ENCODE data around the gene APOLD1. TPM values are rescaled to one million over a fixed set of nuclear protein-coding genes. Genes with fewer than 3 reads are reported as not detected.
"Not testable (repeated sequence)": the region's sequence is repeated elsewhere in the genome, so short reads cannot be mapped to it uniquely, and the experiment has no call there.

The APOLD1 gene
- total RNA-seq, 1 donor from 2014 or later = 35.9 TPM

DNA sequence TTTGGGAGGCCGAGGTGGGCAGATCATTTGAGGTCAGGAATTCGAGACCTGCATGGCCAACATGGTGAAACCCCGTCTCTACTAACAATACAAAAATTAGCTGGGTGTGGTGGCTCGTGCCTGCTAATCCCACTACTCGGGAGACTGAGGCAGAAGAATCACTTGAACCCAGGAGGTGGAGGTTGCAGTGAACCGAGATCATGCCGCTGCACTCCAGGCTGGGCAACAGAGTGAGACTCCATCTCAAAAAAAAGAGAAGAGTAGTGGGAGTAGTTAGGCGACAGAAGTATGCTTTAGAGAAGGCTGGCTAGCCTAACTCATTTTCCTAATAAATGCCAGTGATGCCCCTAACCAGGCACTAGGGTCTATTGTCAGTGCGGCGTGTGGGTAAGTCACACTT is 54.0 kb downstream of the APOLD1 start:
- DNase-seq (ENCODE audit: low spot score) = not testable (repeated sequence)

DNA sequence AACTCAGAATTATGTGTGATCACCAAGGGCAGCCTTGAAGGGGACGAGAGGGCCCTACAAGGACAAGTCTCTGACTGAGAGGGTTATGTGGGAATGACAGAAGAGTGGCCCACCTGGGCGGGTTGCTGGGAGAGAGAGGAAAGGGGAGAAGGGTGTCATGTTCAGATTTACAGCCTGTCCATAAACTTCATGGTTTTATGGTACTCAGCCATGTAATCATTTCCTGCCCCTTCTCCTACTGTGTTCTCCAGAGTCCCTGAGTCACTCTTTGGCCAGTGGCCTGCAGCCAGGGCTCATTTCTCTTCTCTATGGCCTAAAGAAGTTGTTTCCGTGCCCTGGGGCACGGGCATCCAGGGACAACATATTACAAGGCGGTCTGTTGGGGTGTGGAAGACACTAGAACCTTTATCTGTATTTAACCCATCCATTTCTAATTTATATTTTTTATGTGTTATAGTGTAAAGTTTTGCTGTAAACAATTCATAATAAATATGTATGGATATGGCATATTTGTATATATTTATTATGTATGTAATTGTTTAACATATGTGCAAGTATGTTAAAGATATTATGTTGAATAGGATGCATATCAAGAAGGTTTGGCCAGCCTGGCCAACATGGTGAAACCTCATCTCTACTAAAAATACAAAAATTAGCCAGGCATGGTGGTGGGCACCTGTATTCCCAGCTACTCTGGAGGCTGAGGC is 54.6 kb downstream of the APOLD1 start:
- DNase-seq (ENCODE audit: low spot score) = peak; percentile 69

DNA sequence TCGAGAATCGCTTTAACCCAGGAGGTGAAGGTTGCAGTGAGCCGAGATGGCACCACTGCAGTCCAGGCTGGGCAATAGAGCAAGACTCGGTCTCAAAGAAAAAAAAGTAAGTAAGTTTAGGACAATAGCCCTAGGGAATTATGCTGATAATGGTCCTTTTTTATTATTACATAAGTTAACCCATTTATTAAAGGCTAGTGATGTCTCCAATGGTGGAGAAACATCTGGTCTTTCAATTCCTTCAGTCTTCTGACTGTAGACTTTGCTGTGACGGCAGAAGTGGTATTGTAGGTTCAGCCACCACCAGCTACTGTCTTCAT is 55.1 kb downstream of the APOLD1 start:
- no peak for DNase-seq (ENCODE audit: low spot score)

Other genes with a start within 250 kb of the APOLD1 start
- 77.0 TPM for gene DUSP16, start 222.8 kb upstream of the APOLD1 start, total RNA-seq
- gene CREBL2, start 173.8 kb upstream of the APOLD1 start, total RNA-seq = 26.6 TPM
- not detected for gene GPR19, start 89.5 kb upstream of the APOLD1 start, total RNA-seq
- 52.8 TPM for gene CDKN1B, start 68.3 kb upstream of the APOLD1 start, total RNA-seq
- gene DDX47, start 27.7 kb downstream of the APOLD1 start, total RNA-seq = 79.7 TPM
- 26.2 TPM for gene GPRC5A, start 105.9 kb downstream of the APOLD1 start, total RNA-seq
- 0.47 TPM for gene GPRC5D, start 166.5 kb downstream of the APOLD1 start, total RNA-seq
- 57.7 TPM for gene HEBP1, start 214.6 kb downstream of the APOLD1 start, total RNA-seq

All from ureter (tissue), 1 donor.